HepG2 (cell line): ENCODE data around the gene DENND1C. TPM values are rescaled to one million over a fixed set of nuclear protein-coding genes. Genes with fewer than 3 reads are reported as not detected.

ENCODE experiments used
- ATAC-seq: fragments of 200-7000 bp; cut with Tn5 transposase; 3 replicates; pipeline ENCODE4 v1.9.1; 2020; ENCODE audit warnings: mild to moderate bottlenecking, moderate library complexity
- BruUV-seq: library from RNA; stranded (reverse); fragments of 400-500 nt; replicated peaks from 2 replicates; lab custom pipeline; 2021; lab: Mats Ljungman, UMichigan
- CTCF ChIA-PET: fragments of 300-600 bp; formaldehyde crosslinking; extraction: SDS; loops from one replicate; lab custom pipeline; 2021; ENCODE audit warnings: low total read pairs, inconsistent platforms, low intra/inter-chr PET ratio; lab: Yijun Ruan, JAX
- POLR2A ChIA-PET: fragments of 350-600 bp; sonication (Branson Sonifier 250); formaldehyde crosslinking; loops from one replicate; lab custom pipeline; 2020; ENCODE audit warnings: antibody characterized with exemption, inconsistent platforms; lab: Yijun Ruan, JAX
- DNase-seq: peaks from one replicate; pipeline ENCODE4 v3.0.0-alpha.2; 2015; ENCODE audit warnings: low spot score
- FAIRE-seq: peaks from 3 replicates; lab custom pipeline; 2011; peaks lifted over from hg19 to GRCh38; lab: Jason Lieb, UNC
- H2AFZ ChIP-seq: one replicate; pipeline ENCODE4 v1.6.1; 2011; ENCODE audit warnings: low read length, inconsistent platforms
- H3K27ac ChIP-seq: fragments of 300-600 bp; 3 replicates; pipeline ENCODE4 v1.8.0; 2011; ENCODE audit warnings: mixed run types, mild to moderate bottlenecking, mixed read lengths, low read length, inconsistent platforms; ENCODE audit not compliant: insufficient read depth; ENCODE audit errors: extremely low read length
- H3K27me3 ChIP-seq, 2 experiments: fragments of 200-600 bp in 1 of 2; 2 replicates in 1 of 2; 3 replicates in 1 of 2; pipeline versions ENCODE4 v1.6.0 to v1.8.0; 2011; ENCODE audit warnings: low read length in 2 of 2, mild to moderate bottlenecking in 2 of 2, moderate library complexity in 2 of 2, inconsistent platforms in 1 of 2; ENCODE audit not compliant: insufficient read depth in 2 of 2, control insufficient read depth in 1 of 2
- H3K36me3 ChIP-seq, 2 experiments: fragments of 200-600 bp in 1 of 2; replicated peaks in 1 of 2; 2 replicates in 1 of 2; 3 replicates in 1 of 2; pipeline versions ENCODE4 v1.5.1 to v1.8.0; 2011; ENCODE audit warnings: low read length in 2 of 2, inconsistent platforms in 1 of 2; ENCODE audit not compliant: insufficient read depth in 2 of 2, control insufficient read depth in 1 of 2
- H3K4me1 ChIP-seq: 2 replicates; pipeline ENCODE4 v1.5.1; 2012; ENCODE audit warnings: low read length, inconsistent platforms; ENCODE audit not compliant: insufficient read depth
- H3K4me2 ChIP-seq: 2 replicates; pipeline ENCODE4 v1.6.0; 2011; ENCODE audit warnings: low read depth, low read length, inconsistent platforms
- H3K4me3 ChIP-seq, 3 experiments: fragments of 200-600 bp in 1 of 3; sonication (generic), shearing (Covaris generic) in 1 of 3; replicated peaks in 1 of 3; 2 replicates each; pipeline ENCODE4 v1.5.1; 2011 to 2016; ENCODE audit warnings: low read length in 3 of 3, inconsistent platforms in 2 of 3, low read depth in 2 of 3, mild to moderate bottlenecking in 2 of 3, control low read depth in 1 of 3, mixed read lengths in 1 of 3; ENCODE audit not compliant: insufficient read depth in 1 of 3
- H3K79me2 ChIP-seq: one replicate; pipeline ENCODE4 v1.6.1; 2011; ENCODE audit warnings: low read length, inconsistent platforms; ENCODE audit not compliant: insufficient read depth
- H3K9ac ChIP-seq: 2 replicates; pipeline ENCODE4 v1.6.0; 2011; ENCODE audit warnings: mild to moderate bottlenecking, low read depth, low read length, inconsistent platforms; ENCODE audit not compliant: insufficient read depth
- H3K9me3 ChIP-seq: 2 replicates; pipeline ENCODE4 v1.5.1; 2012; ENCODE audit warnings: mild to moderate bottlenecking, low read length
- H4K20me1 ChIP-seq: 2 replicates; pipeline ENCODE4 v1.6.0; 2011; ENCODE audit warnings: inconsistent platforms, mild to moderate bottlenecking, low read length, moderate library complexity; ENCODE audit not compliant: insufficient read depth
- AHDC1 ChIP-seq: sonication (generic); formaldehyde crosslinking; IDR thresholded peaks from 2 replicates; pipeline ENCODE4 v1.5.1; 2020; ENCODE audit warnings: mild to moderate bottlenecking, missing genetic modification reagents, borderline replicate concordance
- IKZF4 ChIP-seq: sonication (generic); formaldehyde crosslinking; IDR thresholded peaks from 2 replicates; pipeline ENCODE4 v1.5.1; 2020; ENCODE audit warnings: borderline replicate concordance, mild to moderate bottlenecking, low read depth, missing genetic modification reagents; ENCODE audit errors: not compliant biosample characterization
- MATR3 ChIP-seq: sonication (generic); formaldehyde crosslinking; IDR thresholded peaks from 2 replicates; pipeline ENCODE4 v1.4.0; 2020; ENCODE audit warnings: missing genetic modification reagents
- SIX4 ChIP-seq: sonication (generic); formaldehyde crosslinking; IDR thresholded peaks from 2 replicates; pipeline ENCODE4 v1.4.0; 2020; ENCODE audit warnings: missing genetic modification reagents
- ZBTB38 ChIP-seq: sonication (generic); formaldehyde crosslinking; IDR thresholded peaks from 2 replicates; pipeline ENCODE4 v1.5.1; 2020; ENCODE audit warnings: mild to moderate bottlenecking, missing genetic modification reagents
- ZFP91 ChIP-seq: sonication (generic); formaldehyde crosslinking; IDR thresholded peaks from 2 replicates; pipeline ENCODE4 v1.9.0; 2022; ENCODE audit warnings: missing genetic modification reagents, mild to moderate bottlenecking, borderline replicate concordance
- WGBS: methylation state at CpG from one replicate; pipeline ENCODE4 v1.1.6; 2017; ENCODE audit warnings: low lambda C conversion rate; 5-methylcytosine and 5-hydroxymethylcytosine counted together
- in situ Hi-C: cut with HindIII; loops from 2 replicates; pipeline ENCODE4 v1.10.0; 2017; ENCODE audit warnings: low pct_unique_long_range_greater_than_20kb; ENCODE audit not compliant: extremely low pct_ligation_motif_present
- intact Hi-C: fragments of 100-400 bp; cut with micrococcal nuclease; formaldehyde crosslinking; loops from one replicate; pipeline ENCODE4 v1.10.0; 2022; ENCODE audit not compliant: unreplicated experiment
- polyA plus RNA-seq, 8 experiments: library from polyadenylated mRNA; depleted of rRNA in 3 of 8; stranded (reverse) in 7 of 8; unstranded in 1 of 8; fragments of >200 nt; fragmentation: Illumina TruSeq in 4 of 8; extraction: Trizol in 4 of 8; gene quantifications; 2 replicates each; pipeline versions ENCODE4 v1.2.1 to v1.2.3, GENCODE V29; 2011 to 2016; ENCODE audit warnings: low read depth in 4 of 8, missing spikeins in 1 of 8, mixed read lengths in 1 of 8; ENCODE audit not compliant: insufficient read depth in 1 of 8
- total RNA-seq, 5 experiments: library from RNA; depleted of rRNA; stranded (reverse); fragments of >200 nt; fragmentation: Illumina TruSeq; extraction: Trizol; gene quantifications; 2 replicates each; pipeline ENCODE4 v1.2.3, GENCODE V29; 2016; ENCODE audit warnings: low read depth in 1 of 5
- TF ChIP-seq, protein P1 (sequence below): sonication (generic); formaldehyde crosslinking; IDR thresholded peaks from 2 replicates; pipeline ENCODE4 v1.8.0; 2022; ENCODE audit warnings: mild to moderate bottlenecking, missing genetic modification reagents, moderate library complexity
- TF ChIP-seq, protein P2 (sequence below): sonication (generic); formaldehyde crosslinking; IDR thresholded peaks from 2 replicates; pipeline ENCODE4 v1.5.1; 2020; ENCODE audit warnings: missing genetic modification reagents, mild to moderate bottlenecking, borderline replicate concordance

Gene DENND1C
- total and polyA plus RNA-seq, 2 of the 13 experiments (the other 11 are each of a cell fraction or from before 2014, with no cell fraction given), result 0.04 to 0.73 TPM

- Histone ChIP-seq H3K79me2 (no peaks in the 10 kb centered on the region), H3K4me1 (peaks cover 28% of the 10 kb centered on the region), H3K27ac (no peak overlapping the region), H3K9ac (peak overlapping the region; percentile 30; the same call in 1 of the 2 replicates), H2AFZ (no peak overlapping the region), H3K36me3 (no peaks in the 10 kb centered on the region), H3K27me3 (peaks cover 2 to 16% of the 10 kb centered on the region in 2 experiments; a peak in 3 of 5 replicates), H3K9me3 (no peaks in the 10 kb centered on the region), H3K4me2 (peak overlapping the region; percentile 66), H3K4me3 (peak overlapping the region in 2 of 3 experiments; percentile 41 to 53; a peak in 3 of 6 replicates), H4K20me1 (no peaks in the 10 kb centered on the region)
- FAIRE-seq (no peak), DNase-seq (no peak), ATAC-seq (no peak)
- in situ Hi-C loops (no loop called here), intact Hi-C loops (no loop called here)
- ChIA-PET CTCF (no interaction called here), POLR2A (interaction anchor here (0.9 to 1.4 kb wide), 5 partner anchors 12 to 592 kb away, joined by 3 to 13 read pairs (median 4); partner anchors contain the start of genes ALKBH7, CRB3 and SLC25A23)
- BruUV-seq, result no TSS peak
- WGBS, result 58% methylated on average over 12 of the region's 29 CpGs
- TF ChIP-seq MATR3 (CRISPR knock-in tag) (no peak), AHDC1 (CRISPR knock-in tag) (0 out of 2 replicates have a peak, but pooled peaks have one; percentile 22), SIX4 (CRISPR knock-in tag) (no peak), IKZF4 (CRISPR knock-in tag) (peak; percentile 41), ZBTB38 (CRISPR knock-in tag) (0 out of 2 replicates have a peak, but pooled peaks have one; percentile 17), ZFP91 (peak; percentile 6; the same call in 1 of the 2 replicates)
- TF ChIP-seq, protein P1, sequence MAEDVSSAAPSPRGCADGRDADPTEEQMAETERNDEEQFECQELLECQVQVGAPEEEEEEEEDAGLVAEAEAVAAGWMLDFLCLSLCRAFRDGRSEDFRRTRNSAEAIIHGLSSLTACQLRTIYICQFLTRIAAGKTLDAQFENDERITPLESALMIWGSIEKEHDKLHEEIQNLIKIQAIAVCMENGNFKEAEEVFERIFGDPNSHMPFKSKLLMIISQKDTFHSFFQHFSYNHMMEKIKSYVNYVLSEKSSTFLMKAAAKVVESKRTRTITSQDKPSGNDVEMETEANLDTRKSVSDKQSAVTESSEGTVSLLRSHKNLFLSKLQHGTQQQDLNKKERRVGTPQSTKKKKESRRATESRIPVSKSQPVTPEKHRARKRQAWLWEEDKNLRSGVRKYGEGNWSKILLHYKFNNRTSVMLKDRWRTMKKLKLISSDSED, result no peak
- TF ChIP-seq, protein P2, sequence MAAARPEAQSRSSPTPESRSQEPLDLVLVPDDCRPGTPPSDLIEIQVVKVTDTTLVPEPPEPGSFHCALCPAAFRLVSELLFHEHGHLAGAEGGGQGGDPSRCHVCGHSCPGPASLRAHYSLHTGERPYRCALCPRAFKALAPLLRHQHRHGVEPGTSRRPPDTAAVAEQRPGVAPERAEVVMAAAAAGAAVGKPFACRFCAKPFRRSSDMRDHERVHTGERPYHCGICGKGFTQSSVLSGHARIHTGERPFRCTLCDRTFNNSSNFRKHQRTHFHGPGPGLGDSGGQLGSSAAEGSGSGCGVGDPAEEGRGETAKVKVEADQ, result no peak
Observed at GRCh38 chr19:6476896-6477431, 4.6 kb downstream of the DENND1C start.
